K562 (cell line): Measurements from ENCODE around the gene GPR75. TPM values are rescaled to one million over a fixed set of nuclear protein-coding genes. Genes with fewer than 3 reads are reported as not detected.

Experiments used
- ATAC-seq: fragments of 200-7000 bp; cut with Tn5 transposase; 3 replicates; pipeline ENCODE4 v1.9.1; 2020; ENCODE audit warnings: moderate library complexity
- BruUV-seq: library from RNA; stranded (reverse); fragments of 400-500 nt; replicated peaks from 2 replicates; lab custom pipeline; 2021; lab: Mats Ljungman, UMichigan
- CTCF ChIA-PET: fragments of 300-600 bp; formaldehyde crosslinking; extraction: SDS; loops from one replicate; lab custom pipeline; 2021; ENCODE audit warnings: low intra/inter-chr PET ratio; lab: Yijun Ruan, JAX
- POLR2A ChIA-PET: fragments of 300-600, 350-650 bp; sonication (Branson Sonifier 250); formaldehyde crosslinking; extraction: SDS; loops from one replicate; lab custom pipeline; 2021; ENCODE audit warnings: antibody characterized with exemption, inconsistent platforms; lab: Yijun Ruan, JAX
- DNase-seq, 4 experiments: peaks; one replicate each; pipeline versions ENCODE4 v3.0.0 to v3.0.0-alpha.2; 2011 to 2018; ENCODE audit warnings: low spot score in 3 of 4, mixed read lengths in 3 of 4; ENCODE audit errors: extremely low read depth in 1 of 4
- FAIRE-seq: peaks from 2 replicates; lab custom pipeline; 2011; peaks lifted over from hg19 to GRCh38; lab: Jason Lieb, UNC
- H2AFZ ChIP-seq: 2 replicates; pipeline ENCODE4 v1.6.0; 2011; ENCODE audit warnings: low read depth, low read length, control low read depth, inconsistent platforms
- H3K27ac ChIP-seq: fragments of 200-600 bp; 3 replicates; pipeline ENCODE4 v1.8.0; 2011; ENCODE audit warnings: low read depth, mild to moderate bottlenecking, control low read depth, inconsistent platforms, low read length, moderate library complexity, mixed read lengths; ENCODE audit errors: extremely low read depth
- H3K27me3 ChIP-seq, 2 experiments: fragments of 300-600 bp in 1 of 2; 2 replicates in 1 of 2; 3 replicates in 1 of 2; pipeline versions ENCODE4 v1.6.0 to v1.8.0; 2011; ENCODE audit warnings: inconsistent platforms in 2 of 2, low read length in 2 of 2, mild to moderate bottlenecking in 1 of 2, mixed read lengths in 1 of 2, moderate library complexity in 1 of 2; ENCODE audit not compliant: control insufficient read depth in 2 of 2, insufficient read depth in 2 of 2
- H3K36me3 ChIP-seq: fragments of 300-600 bp; 3 replicates; pipeline ENCODE4 v1.8.0; 2011; ENCODE audit warnings: mild to moderate bottlenecking, low read length, inconsistent platforms; ENCODE audit not compliant: control insufficient read depth, insufficient read depth
- H3K4me1 ChIP-seq, 2 experiments: fragments of 200-600 bp in 1 of 2; replicated peaks in 1 of 2; 2 replicates in 1 of 2; 3 replicates in 1 of 2; pipeline versions ENCODE4 v1.5.1 to v1.8.0; 2011; ENCODE audit warnings: inconsistent platforms in 2 of 2, low read length in 2 of 2, mild to moderate bottlenecking in 1 of 2, mixed read lengths in 1 of 2, moderate library complexity in 1 of 2; ENCODE audit not compliant: control insufficient read depth in 2 of 2, insufficient read depth in 2 of 2
- H3K4me2 ChIP-seq: 2 replicates; pipeline ENCODE4 v1.6.1; 2011; ENCODE audit warnings: low read length, control low read depth, inconsistent platforms, mixed read lengths; ENCODE audit not compliant: insufficient read depth
- H3K4me3 ChIP-seq: fragments of 200-600 bp; sonication (generic), shearing (Covaris generic); 2 replicates; pipeline ENCODE4 v1.5.1; 2016; ENCODE audit warnings: control low read depth, inconsistent platforms
- H3K79me2 ChIP-seq: fragments of 200-600 bp; 3 replicates; pipeline ENCODE4 v1.8.0; 2011; ENCODE audit warnings: low read length, inconsistent platforms; ENCODE audit not compliant: control insufficient read depth, insufficient read depth
- H3K9ac ChIP-seq, 2 experiments: 2 replicates each; pipeline versions ENCODE4 v1.6.0 to v1.6.1; 2011; ENCODE audit warnings: low read depth in 2 of 2, low read length in 2 of 2, control low read depth in 1 of 2, inconsistent platforms in 1 of 2, mild to moderate bottlenecking in 1 of 2, mixed read lengths in 1 of 2; ENCODE audit not compliant: insufficient read depth in 1 of 2
- H3K9me1 ChIP-seq: one replicate; pipeline ENCODE4 v1.6.0; 2011; ENCODE audit warnings: inconsistent platforms, mild to moderate bottlenecking, low read length, moderate library complexity; ENCODE audit not compliant: control insufficient read depth, insufficient read depth
- H3K9me3 ChIP-seq: replicated peaks from 2 replicates; pipeline ENCODE4 v1.5.1; 2011; ENCODE audit warnings: low read depth, low read length, inconsistent platforms; ENCODE audit not compliant: control insufficient read depth, insufficient read depth
- H4K20me1 ChIP-seq: replicated peaks from 2 replicates; pipeline ENCODE4 v1.6.1; 2011; ENCODE audit warnings: low read length, inconsistent platforms, mixed read lengths; ENCODE audit not compliant: control insufficient read depth, insufficient read depth
- MYNN ChIP-seq, 2 experiments: sonication (generic); formaldehyde crosslinking in 1 of 2; IDR thresholded peaks; 2 replicates each; pipeline versions ENCODE4 v1.5.0 to v1.6.1; 2016 to 2020; ENCODE audit warnings: antibody characterized with exemption in 1 of 2, missing genetic modification reagents in 1 of 2
- PHF20 ChIP-seq: fragments of 450-650 bp; IDR thresholded peaks from 2 replicates; pipeline ENCODE4 v1.6.1; 2018; ENCODE audit not compliant: partially characterized antibody
- RFX5 ChIP-seq: IDR thresholded peaks from 2 replicates; pipeline ENCODE4 v1.6.1; 2011; ENCODE audit warnings: low read depth, mild to moderate bottlenecking, improper control_type of control experiment, low read length
- RNF2 ChIP-seq: sonication (generic); IDR thresholded peaks from 2 replicates; pipeline ENCODE4 v1.6.1; 2016
- SIX5 ChIP-seq, 2 experiments: IDR thresholded peaks; 2 replicates each; pipeline ENCODE4 v1.6.1; 2011; ENCODE audit warnings: low read length in 2 of 2, borderline replicate concordance in 1 of 2, low read depth in 1 of 2, mild to moderate bottlenecking in 1 of 2, moderate library complexity in 1 of 2; ENCODE audit not compliant: insufficient read depth in 1 of 2
- SMC3 ChIP-seq: conservative IDR thresholded peaks from 2 replicates; pipeline ENCODE4 v1.6.1; 2011; ENCODE audit warnings: low read depth, low read length, improper control_type of control experiment; ENCODE audit not compliant: insufficient read depth
- YBX1 ChIP-seq: fragments of 450-650 bp; IDR thresholded peaks from 2 replicates; pipeline ENCODE4 v1.7.1; 2016; ENCODE audit warnings: mild to moderate bottlenecking
- ZNF124 ChIP-seq: sonication (generic); formaldehyde crosslinking; IDR thresholded peaks from 2 replicates; pipeline ENCODE4 v1.8.1; 2022; ENCODE audit warnings: missing genetic modification reagents
- ZNF436 ChIP-seq: fragments of 250-450, 450-650 bp; sonication (Bioruptor Pico); formaldehyde crosslinking; IDR thresholded peaks from 2 replicates; pipeline ENCODE4 v1.7.0; 2020; ENCODE audit warnings: mild to moderate bottlenecking
- WGBS: fragments of 100-300 bp; shearing (Covaris generic); methylation state at CpG from one replicate; pipeline ENCODE4 v1.1.6; 2016; ENCODE audit warnings: low coverage, mixed read lengths; ENCODE audit not compliant: insufficient coverage; ENCODE audit errors: missing lambda C conversion rate; 5-methylcytosine and 5-hydroxymethylcytosine counted together
- in situ Hi-C: fragments of 300-500 bp; cut with MboI; formaldehyde crosslinking; loops from 4 replicates; pipeline ENCODE4 v1.15.0; 2018; ENCODE audit warnings: inconsistent platforms, mixed read lengths
- intact Hi-C: fragments of 100-400 bp; cut with micrococcal nuclease; formaldehyde crosslinking; loops from 2 replicates; pipeline ENCODE4 v1.14.2; 2022
- polyA plus RNA-seq, 8 experiments: library from polyadenylated mRNA; depleted of rRNA in 4 of 8; stranded (reverse) in 5 of 8; unstranded in 3 of 8; fragments of >200 nt; fragmentation: Nextera tagmentation in 2 of 8; fragmentation: Illumina TruSeq in 1 of 8; extraction: Ambion mirVana in 2 of 8; extraction: Trizol in 1 of 8; gene quantifications; 2 replicates each; pipeline versions ENCODE4 v1.2.1 to v1.2.3, GENCODE V29; 2011 to 2014; ENCODE audit warnings: inconsistent platforms in 1 of 8, missing spikeins in 1 of 8
- total RNA-seq, 7 experiments: library from RNA; depleted of rRNA in 6 of 7; stranded (reverse); fragments of >200 nt in 6 of 7; fragmentation: Illumina TruSeq in 2 of 7; extraction: Trizol in 2 of 7; gene quantifications; 2 replicates each; pipeline versions ENCODE4 v1.2.1 to v1.2.3, GENCODE V29; 2011 to 2021; ENCODE audit warnings: low replicate concordance in 1 of 7
- TF ChIP-seq, protein P1 (sequence below): sonication (generic); formaldehyde crosslinking; IDR thresholded peaks from 2 replicates; pipeline ENCODE4 v1.8.0; 2023; ENCODE audit warnings: mild to moderate bottlenecking, missing genetic modification reagents

GPR75 gene
- total and polyA plus RNA-seq, 9 of the 15 experiments (the other 6 are each of a cell fraction or from before 2014, with no cell fraction given), result 0.10 to 3.9 (median 2.3) TPM

DNA sequence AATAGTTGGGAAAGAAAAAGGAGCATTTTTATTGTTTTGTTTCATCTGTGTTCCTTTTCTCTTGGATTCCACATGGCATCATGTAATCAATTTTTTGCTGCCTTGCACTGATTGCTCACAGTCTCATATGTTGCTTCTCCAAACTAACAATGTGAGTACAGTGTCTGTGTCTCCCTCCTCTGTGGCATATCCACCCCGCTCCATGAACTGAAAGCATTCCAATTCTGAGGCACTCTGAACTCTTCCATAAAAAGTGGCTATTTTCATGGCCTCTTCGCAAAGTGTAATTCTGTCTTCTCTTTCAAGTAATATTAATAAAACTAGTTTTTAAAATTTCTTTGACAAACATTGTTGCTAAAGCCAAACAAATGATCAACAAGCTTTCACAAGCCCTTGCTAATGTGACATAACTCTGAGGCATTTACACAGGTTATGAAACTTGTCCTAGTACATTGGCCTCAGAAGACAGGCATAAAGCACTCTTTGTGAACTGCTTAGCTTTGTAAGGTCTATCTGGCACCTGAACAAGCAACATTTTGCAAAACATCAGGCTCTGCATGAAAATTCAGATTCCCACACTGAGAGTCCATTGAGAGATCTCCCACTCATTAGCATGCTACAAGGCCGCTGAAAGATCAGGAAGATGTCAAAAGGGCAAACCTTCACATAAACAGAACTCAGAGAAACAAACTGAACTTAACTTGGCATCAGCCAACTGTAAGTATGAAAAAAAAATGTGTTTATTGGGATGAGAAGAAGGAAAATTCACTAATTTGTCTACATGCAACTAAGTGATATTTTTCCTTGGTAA lies 33.0 kb downstream of the GPR75 start:
- no peak for FAIRE-seq
- H3K4me2 ChIP-seq, result no peak overlapping the region
- no peaks in the 10 kb centered on the region for H3K36me3 ChIP-seq
- H3K9ac ChIP-seq, result no peak overlapping the region
- in situ Hi-C loops (no loop called here), intact Hi-C loops (loop anchor here (10.0 kb wide), 2 partner anchors 232 to 402 kb away; no protein-coding TSS in a partner anchor)
- no peaks in the 10 kb centered on the region for H3K9me1 ChIP-seq
- no peak overlapping the region for H3K4me3 ChIP-seq
- H3K79me2 ChIP-seq, result no peaks in the 10 kb centered on the region
- no peak overlapping the region for H2AFZ ChIP-seq
- no peak overlapping the region for H3K27ac ChIP-seq
- H4K20me1 ChIP-seq, result no peaks in the 10 kb centered on the region
- no peaks in the 10 kb centered on the region for H3K27me3 ChIP-seq
- H3K9me3 ChIP-seq, result no peaks in the 10 kb centered on the region
- no TSS peak for BruUV-seq
- no peak for DNase-seq
- ATAC-seq, result no peak
- ChIA-PET CTCF (no interaction called here), POLR2A (no interaction called here)
- no peak for TF ChIP-seq RNF2
- TF ChIP-seq RFX5, result no peak
- TF ChIP-seq SMC3, result no peak
- TF ChIP-seq ZNF124 (CRISPR knock-in tag), result no peak
- TF ChIP-seq, protein P1, sequence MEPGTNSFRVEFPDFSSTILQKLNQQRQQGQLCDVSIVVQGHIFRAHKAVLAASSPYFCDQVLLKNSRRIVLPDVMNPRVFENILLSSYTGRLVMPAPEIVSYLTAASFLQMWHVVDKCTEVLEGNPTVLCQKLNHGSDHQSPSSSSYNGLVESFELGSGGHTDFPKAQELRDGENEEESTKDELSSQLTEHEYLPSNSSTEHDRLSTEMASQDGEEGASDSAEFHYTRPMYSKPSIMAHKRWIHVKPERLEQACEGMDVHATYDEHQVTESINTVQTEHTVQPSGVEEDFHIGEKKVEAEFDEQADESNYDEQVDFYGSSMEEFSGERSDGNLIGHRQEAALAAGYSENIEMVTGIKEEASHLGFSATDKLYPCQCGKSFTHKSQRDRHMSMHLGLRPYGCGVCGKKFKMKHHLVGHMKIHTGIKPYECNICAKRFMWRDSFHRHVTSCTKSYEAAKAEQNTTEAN, result no peak
- no peak for TF ChIP-seq YBX1
- no peak for TF ChIP-seq ZNF436
- no peak for TF ChIP-seq MYNN (IDR thresholded peaks at IDR 0.05)
- no peak for TF ChIP-seq MYNN (CRISPR knock-in tag; IDR thresholded peaks at IDR 0.05)
- TF ChIP-seq PHF20, result no peak
- TF ChIP-seq SIX5 (IDR thresholded peaks at IDR 0.05; ENCODE audit: borderline replicate concordance in 1 of 2, insufficient read depth in 1 of 2, low read depth in 1 of 2, low read length in 2 of 2), result no peak
- no peaks in the 10 kb centered on the region for H3K4me1 ChIP-seq
- WGBS, result 57% methylated on average over 3 of the region's 3 CpGs
